Mesendoderm (in vitro differentiated cells): ENCODE measurements around the gene SLC43A3.

Source experiments
- DNase-seq: peaks from one replicate; pipeline ENCODE4 v3.0.0; 2013
- H2AK5ac ChIP-seq: 2 replicates; pipeline ENCODE4 v1.6.1; 2013; ENCODE audit warnings: low read length, inconsistent platforms
- H2BK120ac ChIP-seq: 2 replicates; pipeline ENCODE4 v1.6.1; 2013; ENCODE audit warnings: low read depth, mild to moderate bottlenecking, low read length, moderate library complexity, mixed read lengths
- H2BK15ac ChIP-seq: replicated peaks from 2 replicates; pipeline ENCODE4 v1.6.1; 2013; ENCODE audit warnings: low read depth, mild to moderate bottlenecking, moderate library complexity
- H2BK5ac ChIP-seq: 2 replicates; pipeline ENCODE4 v1.6.1; 2013; ENCODE audit warnings: low read length, inconsistent platforms
- H3K18ac ChIP-seq: 2 replicates; pipeline ENCODE4 v1.6.1; 2013; ENCODE audit warnings: mild to moderate bottlenecking, low read length, mixed read lengths
- H3K23ac ChIP-seq: one replicate; pipeline ENCODE4 v1.6.1; 2013; ENCODE audit warnings: low read length
- H3K27ac ChIP-seq: 2 replicates; pipeline ENCODE4 v1.5.1; 2013; ENCODE audit warnings: low read depth, mild to moderate bottlenecking, inconsistent platforms, low read length, moderate library complexity
- H3K27me3 ChIP-seq: 2 replicates; pipeline ENCODE4 v1.6.1; 2013; ENCODE audit warnings: low read length, control low read depth, mild to moderate bottlenecking, inconsistent platforms; ENCODE audit not compliant: insufficient read depth, poor library complexity
- H3K36me3 ChIP-seq: 2 replicates; pipeline ENCODE4 v1.6.1; 2013; ENCODE audit warnings: low read length, inconsistent platforms; ENCODE audit not compliant: control insufficient read depth, insufficient read depth
- H3K4ac ChIP-seq: one replicate; pipeline ENCODE4 v1.6.1; 2013; ENCODE audit warnings: low read depth, mild to moderate bottlenecking, low read length, moderate library complexity
- H3K4me1 ChIP-seq: 2 replicates; pipeline ENCODE4 v1.6.1; 2013; ENCODE audit warnings: low read depth, low read length, inconsistent platforms; ENCODE audit not compliant: control insufficient read depth
- H3K4me2 ChIP-seq: 2 replicates; pipeline ENCODE4 v1.6.1; 2013; ENCODE audit warnings: low read length
- H3K4me3 ChIP-seq: 2 replicates; pipeline ENCODE4 v1.5.1; 2013; ENCODE audit warnings: mild to moderate bottlenecking, low read length
- H3K56ac ChIP-seq: one replicate; pipeline ENCODE4 v1.6.1; 2013; ENCODE audit warnings: low read length
- H3K79me1 ChIP-seq: 2 replicates; pipeline ENCODE4 v1.6.1; 2013; ENCODE audit warnings: low read length, inconsistent platforms
- H3K79me2 ChIP-seq: 2 replicates; pipeline ENCODE4 v1.6.1; 2013; ENCODE audit warnings: mild to moderate bottlenecking, low read length; ENCODE audit not compliant: control insufficient read depth, insufficient read depth
- H3K9ac ChIP-seq: 2 replicates; pipeline ENCODE4 v1.6.1; 2013; ENCODE audit warnings: low read length, inconsistent platforms
- H4K5ac ChIP-seq: one replicate; pipeline ENCODE4 v1.6.1; 2013; ENCODE audit warnings: low read length
- H4K8ac ChIP-seq: one replicate; pipeline ENCODE4 v1.6.1; 2013; ENCODE audit warnings: low read depth, mild to moderate bottlenecking, control low read depth, low read length, moderate library complexity
- WGBS: extraction: QIAGEN DNeasy Blood & Tissue Kit; methylation state at CpG from one replicate; pipeline ENCODE4 v1.1.7; 2013; ENCODE audit warnings: low lambda C conversion rate, missing lambda C conversion rate; ENCODE audit not compliant: insufficient coverage; ENCODE audit errors: extremely low coverage; 5-methylcytosine and 5-hydroxymethylcytosine counted together

Gene SLC43A3

GRCh38 chr11:57413681-57414080, 13.2 kb downstream of the SLC43A3 start:
- H3K27me3 ChIP-seq: no peaks in the 10 kb centered on the region
- peaks cover 13% of the 10 kb centered on the region for H3K36me3 ChIP-seq
- no peaks in the 10 kb centered on the region for H3K4me1 ChIP-seq
- no peak overlapping the region for H3K4me3 ChIP-seq
- no peak overlapping the region for H3K27ac ChIP-seq
- no peak overlapping the region for H3K4ac ChIP-seq
- H2AK5ac ChIP-seq: no peak overlapping the region
- no peak overlapping the region for H2BK15ac ChIP-seq
- H2BK120ac ChIP-seq: no peak overlapping the region
- no peak overlapping the region for H3K9ac ChIP-seq
- H3K79me2 ChIP-seq: no peaks in the 10 kb centered on the region
- H4K8ac ChIP-seq: no peak overlapping the region
- H3K4me2 ChIP-seq: no peak overlapping the region
- no peak overlapping the region for H3K23ac ChIP-seq
- H3K56ac ChIP-seq: no peak overlapping the region
- no peaks in the 10 kb centered on the region for H3K79me1 ChIP-seq
- no peak overlapping the region for H4K5ac ChIP-seq
- no peak for DNase-seq
- WGBS: no CpG with 5 or more reads among the region's 4 CpGs
- H3K18ac ChIP-seq: no peak overlapping the region
- no peak overlapping the region for H2BK5ac ChIP-seq

GRCh38 chr11:57410287-57410686, 16.6 kb downstream of the SLC43A3 start:
- Histone ChIP-seq H3K4ac (no peak overlapping the region), H3K79me1 (no peaks in the 10 kb centered on the region), H3K23ac (no peak overlapping the region), H3K79me2 (no peaks in the 10 kb centered on the region), H2BK15ac (no peak overlapping the region), H3K4me3 (no peak overlapping the region), H2BK5ac (no peak overlapping the region), H3K4me1 (no peaks in the 10 kb centered on the region), H3K36me3 (peaks cover 5% of the 10 kb centered on the region), H2BK120ac (no peak overlapping the region), H3K18ac (no peak overlapping the region), H3K9ac (no peak overlapping the region), H2AK5ac (no peak overlapping the region), H3K56ac (no peak overlapping the region), H4K5ac (no peak overlapping the region), H3K27me3 (no peaks in the 10 kb centered on the region), H3K4me2 (no peak overlapping the region), H4K8ac (no peak overlapping the region), H3K27ac (no peak overlapping the region)
- no peak for DNase-seq

- Histone ChIP-seq H4K8ac (no peak overlapping the region), H3K23ac (no peak overlapping the region), H3K18ac (no peak overlapping the region), H3K79me1 (no peaks in the 10 kb centered on the region), H3K4me3 (no peak overlapping the region), H3K56ac (no peak overlapping the region), H3K36me3 (no peaks in the 10 kb centered on the region), H4K5ac (no peak overlapping the region), H3K4ac (no peak overlapping the region), H3K4me1 (no peaks in the 10 kb centered on the region), H3K9ac (no peak overlapping the region), H2BK120ac (no peak overlapping the region), H3K79me2 (no peaks in the 10 kb centered on the region), H3K27ac (no peak overlapping the region), H2BK15ac (no peak overlapping the region), H2AK5ac (no peak overlapping the region), H3K4me2 (no peak overlapping the region), H2BK5ac (no peak overlapping the region), H3K27me3 (no peaks in the 10 kb centered on the region)
- no peak for DNase-seq
- no CpG with 5 or more reads among the region's 18 CpGs for WGBS
These were observed 17.4 kb downstream of the SLC43A3 start for GRCh38 chr11:57409321-57410100.

GRCh38 chr11:57408771-57409170, 18.1 kb downstream of the SLC43A3 start:
- Histone ChIP-seq H3K4ac (no peak overlapping the region), H3K36me3 (no peaks in the 10 kb centered on the region), H3K56ac (no peak overlapping the region), H3K79me1 (no peaks in the 10 kb centered on the region), H3K27me3 (no peaks in the 10 kb centered on the region), H3K79me2 (no peaks in the 10 kb centered on the region), H3K23ac (no peak overlapping the region), H3K4me3 (no peak overlapping the region), H3K4me1 (no peaks in the 10 kb centered on the region), H4K5ac (no peak overlapping the region), H3K18ac (no peak overlapping the region), H2AK5ac (no peak overlapping the region), H3K9ac (no peak overlapping the region), H2BK5ac (no peak overlapping the region), H2BK15ac (no peak overlapping the region), H2BK120ac (no peak overlapping the region), H4K8ac (no peak overlapping the region), H3K4me2 (no peak overlapping the region), H3K27ac (no peak overlapping the region)
- DNase-seq: no peak
- WGBS: no CpG with 5 or more reads among the region's 2 CpGs

- Histone ChIP-seq H2BK15ac (no peak overlapping the region), H3K36me3 (no peaks in the 10 kb centered on the region), H3K4me2 (no peak overlapping the region), H3K56ac (no peak overlapping the region), H3K18ac (no peak overlapping the region), H3K79me1 (no peaks in the 10 kb centered on the region), H2BK5ac (no peak overlapping the region), H3K23ac (no peak overlapping the region), H3K27me3 (no peaks in the 10 kb centered on the region), H3K4me1 (no peaks in the 10 kb centered on the region), H3K79me2 (no peaks in the 10 kb centered on the region), H3K4ac (no peak overlapping the region), H3K9ac (no peak overlapping the region), H2AK5ac (no peak overlapping the region), H2BK120ac (no peak overlapping the region), H4K8ac (no peak overlapping the region), H3K27ac (no peak overlapping the region), H3K4me3 (no peak overlapping the region), H4K5ac (no peak overlapping the region)
- no CpG with 5 or more reads among the region's 8 CpGs for WGBS
- DNase-seq: no peak
These were observed 18.9 kb downstream of the SLC43A3 start for GRCh38 chr11:57407941-57408475.
